IPS-18c (cell line): ENCODE data around the gene TMEM132D.

Experiments used
- H3K4me3 ChIP-seq: 2 replicates; pipeline ENCODE4 v1.7.0; 2013; ENCODE audit warnings: low read depth, mild to moderate bottlenecking, low read length, moderate library complexity; ENCODE audit not compliant: insufficient read depth
- H3K9me3 ChIP-seq: one replicate; pipeline ENCODE4 v1.6.1; 2013; ENCODE audit warnings: mild to moderate bottlenecking, low read length, moderate library complexity; ENCODE audit not compliant: control insufficient read depth, insufficient read depth

The TMEM132D gene

DNA sequence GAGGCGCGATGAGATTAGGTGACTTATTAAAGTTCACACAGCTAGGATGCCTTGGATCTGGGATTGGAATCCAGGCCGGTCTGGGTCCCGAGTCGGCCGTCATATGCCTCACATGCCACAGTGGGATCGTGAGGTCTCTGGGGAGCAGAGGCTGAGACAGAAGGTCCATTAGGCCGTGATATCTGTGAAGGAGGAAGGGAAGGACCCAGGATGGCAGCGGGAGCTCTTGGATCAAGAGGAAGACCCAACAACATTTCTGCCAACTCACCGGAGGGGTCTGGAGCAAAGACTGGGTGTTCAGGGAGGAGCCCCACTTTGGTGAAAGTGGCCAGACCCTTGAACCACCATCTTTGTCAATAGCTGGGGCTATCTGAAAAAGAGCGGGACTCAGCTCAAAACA is 807.6 kb downstream of the TMEM132D start:
- H3K4me3 ChIP-seq: no peak overlapping the region
- H3K9me3 ChIP-seq: no peaks in the 10 kb centered on the region

DNA sequence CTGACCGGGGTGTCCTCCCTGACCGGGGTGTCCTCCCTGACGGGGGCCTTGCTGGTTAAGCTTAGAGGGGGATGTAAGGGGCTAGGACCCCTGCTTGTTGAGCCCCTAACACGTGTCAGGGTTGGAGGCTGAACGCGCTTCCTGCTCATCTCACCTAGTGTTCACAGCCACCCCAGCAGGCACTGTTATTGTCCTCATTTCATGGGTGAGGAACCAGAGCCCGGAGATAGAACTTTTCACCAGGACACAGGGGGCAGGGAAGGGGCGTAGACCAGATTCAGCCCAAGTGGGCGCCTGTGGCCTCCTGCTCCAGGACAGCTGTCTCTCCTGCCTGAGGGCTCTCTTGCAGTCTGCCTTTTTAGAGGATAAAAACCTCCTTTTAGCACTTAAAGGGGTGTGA is 814.2 kb downstream of the TMEM132D start:
- Histone ChIP-seq H3K9me3 (no peaks in the 10 kb centered on the region), H3K4me3 (no peak overlapping the region)

DNA sequence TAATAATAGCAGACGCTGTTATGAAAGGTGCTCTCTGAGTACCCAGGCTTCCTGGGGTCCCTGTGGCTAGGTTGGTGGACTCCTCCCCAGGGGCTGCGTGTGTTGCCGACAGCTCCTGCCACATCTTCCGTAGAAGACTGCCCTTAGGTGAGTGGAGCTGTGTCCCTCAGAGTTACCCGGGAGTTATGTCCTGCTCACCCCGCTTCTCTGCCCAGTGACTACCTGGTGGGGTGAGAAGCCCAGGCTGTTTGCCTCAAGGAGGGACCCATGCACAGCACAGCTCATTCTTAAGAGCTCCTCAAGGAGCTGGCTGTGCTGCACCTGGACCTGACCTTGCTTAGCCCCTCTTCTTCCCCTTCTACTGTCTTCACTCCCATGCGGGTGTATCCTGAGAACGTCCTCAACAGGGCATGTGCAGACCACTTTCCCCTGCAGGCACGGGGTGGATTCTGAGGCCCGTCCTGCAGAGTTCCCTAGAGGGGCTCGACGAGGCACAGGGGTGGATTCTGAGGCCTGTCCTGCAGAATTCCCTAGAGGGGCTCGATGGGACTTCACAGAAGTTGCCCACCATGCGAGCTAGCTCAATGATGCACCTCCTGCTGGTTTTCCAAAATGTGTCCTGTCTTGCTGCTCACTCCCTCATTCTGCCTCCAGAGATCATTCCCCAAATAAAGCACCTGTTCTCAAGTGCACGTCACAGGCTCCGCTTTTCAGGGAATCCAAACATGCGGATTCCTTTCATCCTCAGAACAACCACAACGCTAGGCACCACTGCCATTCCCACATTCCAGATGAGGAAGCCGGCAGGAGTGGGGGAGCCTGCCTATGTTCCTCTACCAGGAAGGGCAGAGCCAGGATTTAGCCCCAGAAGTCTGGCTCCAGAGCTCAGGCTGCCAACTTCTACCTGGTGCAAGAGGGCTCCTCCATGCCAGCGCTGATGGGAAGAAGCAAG is 818.7 kb downstream of the TMEM132D start:
- no peaks in the 10 kb centered on the region for H3K9me3 ChIP-seq
- H3K4me3 ChIP-seq: no peak overlapping the region

DNA sequence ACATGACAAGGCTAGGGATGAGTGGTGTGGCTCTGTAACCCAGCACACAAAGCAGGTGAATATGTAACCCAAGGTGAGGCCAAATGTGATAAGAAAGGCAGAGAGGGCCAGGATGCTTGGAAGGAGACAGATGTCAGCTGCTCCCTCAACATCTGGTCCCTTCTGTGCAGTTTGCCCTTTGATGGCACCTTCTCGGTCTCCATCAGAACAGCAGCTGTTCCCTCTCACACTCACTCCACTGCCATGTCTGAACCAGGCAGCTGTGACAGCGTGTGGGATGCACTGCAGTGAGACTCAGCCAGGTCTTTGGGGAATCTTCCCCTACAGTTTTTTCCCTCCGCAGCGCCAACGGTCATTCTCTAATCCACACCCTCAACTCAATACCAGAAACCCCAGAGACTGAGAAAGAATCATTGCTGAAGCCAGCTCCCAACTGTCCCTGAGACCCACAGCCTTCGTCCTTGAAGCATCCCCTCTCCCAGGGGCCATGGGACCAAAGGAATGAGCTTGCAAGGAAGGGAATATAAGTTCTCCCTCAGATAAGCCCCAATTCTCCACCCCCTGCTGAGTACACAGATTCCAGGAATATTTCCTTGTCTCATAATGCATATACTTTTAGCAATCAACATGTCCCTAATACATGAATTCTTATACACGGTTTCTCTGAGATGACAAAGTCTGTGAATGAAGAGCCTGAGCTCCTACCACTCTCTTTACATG is 820.5 kb downstream of the TMEM132D start:
- H3K9me3 ChIP-seq: no peaks in the 10 kb centered on the region
- no peak overlapping the region for H3K4me3 ChIP-seq

DNA sequence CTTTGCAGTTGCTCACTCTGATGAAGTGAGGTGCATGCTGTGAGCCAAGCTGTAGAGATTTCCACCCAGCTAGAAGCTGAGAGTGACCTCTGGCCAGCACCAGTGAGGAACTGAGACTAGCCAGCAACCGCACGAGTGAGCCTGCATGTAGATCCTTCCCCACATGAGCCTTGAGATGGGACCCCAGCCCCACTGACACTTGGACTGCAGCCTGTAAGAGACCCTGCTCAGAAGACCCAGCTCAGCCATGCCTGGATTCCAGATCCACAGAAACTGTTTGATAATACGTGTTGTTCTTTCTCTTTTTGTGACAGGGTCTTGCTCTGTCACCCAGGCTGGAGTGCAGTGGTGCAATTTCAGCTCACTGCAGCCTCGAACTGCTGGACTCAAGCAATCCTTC is 821.4 kb downstream of the TMEM132D start:
- Histone ChIP-seq H3K9me3 (no peaks in the 10 kb centered on the region), H3K4me3 (no peak overlapping the region)

DNA sequence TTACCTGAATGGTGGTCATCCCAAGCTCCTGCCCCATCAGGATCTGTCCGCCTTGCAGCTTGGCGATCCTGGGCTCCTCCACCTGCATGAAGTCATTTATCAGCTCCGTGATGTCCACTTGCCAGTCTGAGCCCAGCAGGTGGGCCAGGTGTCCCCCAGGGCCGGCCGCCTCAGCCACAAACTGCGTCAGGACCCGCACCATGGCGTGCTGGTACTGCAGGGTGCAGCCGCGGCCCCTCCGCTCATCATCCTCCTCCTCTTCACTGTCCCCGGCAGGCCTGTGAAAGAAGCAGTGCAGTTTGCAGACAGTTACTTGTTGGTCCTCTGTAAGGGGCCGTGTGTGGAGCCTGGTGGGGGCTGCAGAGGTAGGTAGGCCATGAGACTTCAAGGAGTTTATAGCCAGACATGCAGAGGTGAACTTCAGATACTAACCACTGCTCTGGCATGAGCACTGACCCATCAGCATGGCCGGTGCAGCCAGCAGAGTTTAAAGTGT is 822.0 kb downstream of the TMEM132D start:
- Histone ChIP-seq H3K9me3 (no peaks in the 10 kb centered on the region), H3K4me3 (no peak overlapping the region)

DNA sequence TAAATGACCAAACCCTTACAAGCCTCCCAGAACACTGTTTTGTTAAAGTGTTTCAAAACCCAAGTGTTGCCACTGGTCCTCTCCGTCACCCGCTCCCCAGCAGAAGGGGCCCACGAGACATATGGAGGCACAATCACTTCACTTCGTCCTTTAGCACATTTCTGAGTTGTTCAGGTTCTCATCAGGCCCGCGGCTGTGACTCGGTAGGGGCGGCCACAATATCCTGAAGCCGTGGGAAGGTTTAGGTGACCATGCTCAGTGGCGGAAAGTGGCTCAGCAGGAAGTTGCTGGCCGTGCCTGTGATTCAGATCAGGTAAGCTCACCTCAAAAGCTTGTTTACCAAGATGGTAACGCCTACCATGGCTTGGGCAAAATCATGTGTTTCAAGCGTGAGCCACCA is 823.0 kb downstream of the TMEM132D start:
- Histone ChIP-seq H3K9me3 (no peaks in the 10 kb centered on the region), H3K4me3 (no peak overlapping the region)

DNA sequence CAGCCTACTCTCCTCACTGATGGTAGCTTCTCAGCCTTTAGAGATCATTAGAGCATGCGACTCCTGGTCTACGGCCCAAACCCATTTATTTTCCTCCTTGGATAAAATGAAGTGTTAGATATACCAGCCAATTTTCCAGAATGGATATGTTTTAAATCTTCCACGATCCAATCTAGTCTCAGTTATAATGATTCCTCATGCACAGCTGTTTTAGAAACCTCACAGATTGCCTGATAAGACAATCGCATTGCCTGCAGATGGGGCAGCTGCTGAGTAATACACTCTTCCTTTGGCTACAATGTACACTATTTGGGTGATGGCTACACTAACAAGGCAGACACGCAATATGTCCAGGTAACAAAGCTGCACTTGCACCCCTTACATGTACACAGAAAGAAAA is 823.4 kb downstream of the TMEM132D start:
- no peak overlapping the region for H3K4me3 ChIP-seq
- no peaks in the 10 kb centered on the region for H3K9me3 ChIP-seq

DNA sequence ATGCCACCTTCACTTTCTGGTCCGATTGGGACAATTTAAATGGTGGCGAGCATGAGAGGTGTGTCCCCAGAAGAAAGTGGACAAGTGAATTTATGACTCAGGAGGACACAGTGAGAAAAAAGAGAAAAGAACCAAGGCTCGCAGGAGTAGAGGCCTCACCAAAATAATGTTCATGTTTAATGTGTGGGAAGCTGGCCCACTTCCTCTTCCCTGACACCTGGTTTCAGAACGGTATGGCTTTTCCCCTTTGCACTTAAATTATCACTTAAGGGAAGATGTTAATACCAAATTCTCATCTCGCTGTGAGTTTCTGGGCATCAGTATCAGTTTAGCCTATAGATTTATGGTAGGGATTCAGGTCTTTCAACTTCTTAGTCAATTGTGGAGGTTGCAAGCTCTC is 824.1 kb downstream of the TMEM132D start:
- no peaks in the 10 kb centered on the region for H3K9me3 ChIP-seq
- H3K4me3 ChIP-seq: no peak overlapping the region

DNA sequence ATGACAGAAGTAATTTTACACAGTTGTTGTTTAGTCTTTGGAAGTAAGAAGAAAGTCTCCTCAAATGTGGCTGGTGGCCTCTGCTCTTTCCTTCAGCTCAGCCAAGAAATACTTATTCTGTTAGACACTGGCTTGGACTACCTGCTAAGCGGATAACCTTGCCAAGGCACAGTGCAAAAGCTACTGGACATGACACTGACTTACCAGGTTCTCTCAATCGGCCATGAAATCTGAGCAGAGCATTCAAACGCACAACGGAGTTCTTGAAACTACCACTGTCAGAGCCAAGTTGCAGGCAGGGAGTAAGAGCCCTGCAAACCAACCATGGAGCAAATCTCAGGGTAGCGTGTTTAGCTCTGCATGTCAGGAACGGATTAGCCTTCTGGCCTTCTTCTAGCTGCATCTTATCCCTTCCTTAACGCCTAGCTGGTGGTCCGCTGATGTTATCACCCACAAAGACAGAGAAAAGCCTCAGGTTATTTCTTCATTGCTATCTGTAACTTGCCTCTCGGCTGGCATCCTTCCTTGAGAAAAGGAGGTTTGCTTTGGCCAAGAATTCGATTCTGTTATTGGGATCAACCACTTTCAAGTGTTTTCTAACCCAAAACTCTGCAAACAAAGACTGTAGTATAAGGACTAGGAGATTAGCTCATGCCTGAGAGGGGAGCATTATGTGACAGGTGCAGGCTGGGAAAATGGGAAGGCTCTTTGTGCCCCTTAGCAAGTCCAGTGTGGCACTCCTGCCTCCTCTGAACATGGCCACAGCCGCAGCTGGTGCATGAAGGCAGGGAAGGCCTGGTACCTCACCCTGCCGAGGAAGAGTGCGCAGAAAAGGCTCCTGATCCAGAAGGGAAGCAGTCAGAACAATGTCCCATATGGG is 827.1 kb downstream of the TMEM132D start:
- Histone ChIP-seq H3K9me3 (no peaks in the 10 kb centered on the region), H3K4me3 (no peak overlapping the region)

DNA sequence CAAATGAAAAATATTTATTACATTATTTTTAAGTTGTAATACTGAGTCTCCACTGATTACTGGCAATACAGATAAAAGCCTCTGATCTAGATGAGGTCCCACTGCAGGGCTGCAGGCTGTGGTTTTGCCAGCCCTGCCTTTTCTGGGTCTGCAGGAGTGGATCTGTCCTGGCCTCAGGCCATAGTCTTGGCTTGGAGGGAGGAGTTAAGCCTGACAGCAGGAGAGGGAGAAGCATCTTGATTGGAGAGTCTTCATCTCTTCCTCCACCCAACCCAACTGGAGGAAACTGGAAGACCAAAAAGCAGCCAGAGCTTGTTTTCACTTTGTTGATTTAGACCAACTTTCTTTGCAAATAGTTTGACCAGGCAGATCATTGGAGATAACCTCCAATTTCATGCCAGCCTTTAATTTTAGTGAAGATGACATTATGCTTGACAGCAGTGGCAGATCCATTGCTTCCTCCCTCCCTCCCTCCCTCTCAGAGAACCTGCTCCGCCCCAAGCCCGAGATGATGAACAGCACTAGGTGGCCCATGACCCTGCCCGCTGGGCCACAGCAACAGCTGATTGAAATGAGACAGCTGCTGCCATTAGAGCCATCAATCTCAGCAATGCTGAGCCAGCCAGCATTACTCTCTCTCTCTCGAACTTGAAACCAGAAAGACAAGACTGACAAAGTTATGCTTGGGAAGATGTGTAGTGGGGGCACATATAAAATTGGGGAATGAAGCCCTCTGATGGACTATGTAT is 828.2 kb downstream of the TMEM132D start:
- no peaks in the 10 kb centered on the region for H3K9me3 ChIP-seq

DNA sequence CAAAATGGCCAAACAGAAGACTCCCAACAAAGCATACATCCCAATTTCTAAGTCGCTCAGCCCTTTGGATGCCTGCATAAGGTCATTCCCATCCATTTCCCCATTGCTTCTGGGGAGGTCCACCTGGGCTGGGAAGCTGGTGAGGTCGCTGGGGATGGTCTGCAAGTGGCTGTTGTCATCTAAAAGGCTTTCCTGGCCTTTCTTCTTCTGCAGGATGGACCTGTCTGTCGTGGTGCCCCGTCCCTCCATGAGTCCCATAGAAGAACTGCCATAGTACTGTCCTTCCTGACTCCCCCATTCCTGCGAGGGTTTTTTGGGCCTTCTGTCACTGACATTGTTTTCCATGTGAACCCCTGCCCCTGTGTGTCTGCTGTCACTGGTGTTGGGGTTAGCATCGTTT is 829.4 kb downstream of the TMEM132D start:
- H3K9me3 ChIP-seq: no peaks in the 10 kb centered on the region
- H3K4me3 ChIP-seq: no peak overlapping the region

More for the DNA sequence above, 828.2 kb downstream of the TMEM132D start:
- no peak overlapping the region for H3K4me3 ChIP-seq

DNA sequence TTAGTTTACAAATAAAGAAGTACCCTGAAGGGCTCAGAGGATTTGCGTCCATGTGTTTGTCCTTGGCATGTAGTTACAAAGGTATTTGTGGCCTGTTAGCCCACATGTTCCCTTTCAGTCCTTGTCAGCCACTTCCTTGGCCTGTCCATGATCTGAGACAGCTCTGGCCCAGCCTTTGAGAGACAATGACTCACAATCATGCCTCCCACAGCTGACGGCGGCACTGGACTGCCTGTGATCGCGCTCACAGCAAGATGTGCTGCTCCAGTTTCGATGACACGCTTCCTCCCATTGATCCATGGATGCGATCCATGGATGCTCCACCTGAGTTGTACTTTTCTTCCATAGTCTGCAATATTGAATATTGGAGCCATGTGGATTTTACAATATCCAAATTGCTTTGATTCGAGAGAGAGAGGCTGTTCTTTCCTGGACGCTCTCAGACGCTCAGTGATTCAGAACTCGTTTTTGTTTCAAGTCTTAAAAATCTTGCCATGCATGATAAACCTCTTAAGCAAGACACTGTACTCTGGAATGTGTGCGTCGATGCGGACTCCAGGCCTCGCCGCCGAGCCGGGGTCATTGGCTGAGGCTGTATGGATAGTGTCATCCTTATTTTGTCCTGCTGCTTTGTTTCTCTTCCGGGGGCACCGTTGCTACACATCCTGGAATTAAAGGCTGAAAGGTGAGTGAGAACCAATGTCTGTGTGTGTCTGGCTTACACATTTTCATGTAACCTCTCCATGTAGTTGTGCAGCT is 830.5 kb downstream of the TMEM132D start:
- Histone ChIP-seq H3K4me3 (no peak overlapping the region), H3K9me3 (no peaks in the 10 kb centered on the region)

DNA sequence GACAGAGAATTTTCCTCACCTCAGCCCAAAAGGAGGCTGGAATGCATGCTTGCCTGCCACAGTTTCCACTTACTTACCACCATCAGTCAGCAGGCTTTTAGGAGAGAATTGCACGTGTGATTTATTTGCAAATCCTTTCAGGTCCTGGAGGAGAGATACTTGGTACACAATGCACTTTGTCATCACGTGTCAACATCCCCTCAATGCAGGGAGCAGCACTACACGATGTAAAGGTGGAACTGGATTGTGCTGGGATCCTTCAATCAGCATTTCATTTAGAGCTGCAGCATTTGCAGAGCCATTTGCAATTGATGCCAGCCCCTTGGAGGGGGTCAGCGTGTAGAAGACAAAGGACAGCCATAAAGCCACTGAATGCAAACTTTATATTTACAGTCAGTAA is 832.5 kb downstream of the TMEM132D start:
- H3K4me3 ChIP-seq: no peak overlapping the region
- H3K9me3 ChIP-seq: no peaks in the 10 kb centered on the region

DNA sequence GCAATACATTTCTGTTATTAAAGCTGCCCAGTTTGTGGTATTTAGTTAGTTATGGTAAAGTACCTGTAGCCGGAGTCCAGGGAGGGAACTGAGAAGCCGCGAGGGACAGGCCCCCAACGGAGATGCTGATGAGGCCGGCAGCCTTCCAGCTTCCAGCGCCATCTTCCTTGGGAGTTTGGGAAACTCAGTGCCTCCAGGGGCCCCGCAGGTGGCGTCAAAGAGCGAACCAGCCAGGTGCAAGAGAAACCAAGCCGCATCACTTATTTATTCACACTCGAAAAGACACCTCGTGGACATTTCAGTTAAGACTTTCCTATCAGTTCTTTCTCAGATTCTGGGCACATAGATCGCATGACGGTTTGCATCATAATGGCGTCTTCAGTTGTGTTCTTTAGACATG is 833.9 kb downstream of the TMEM132D start:
- Histone ChIP-seq H3K9me3 (no peaks in the 10 kb centered on the region), H3K4me3 (no peak overlapping the region)

DNA sequence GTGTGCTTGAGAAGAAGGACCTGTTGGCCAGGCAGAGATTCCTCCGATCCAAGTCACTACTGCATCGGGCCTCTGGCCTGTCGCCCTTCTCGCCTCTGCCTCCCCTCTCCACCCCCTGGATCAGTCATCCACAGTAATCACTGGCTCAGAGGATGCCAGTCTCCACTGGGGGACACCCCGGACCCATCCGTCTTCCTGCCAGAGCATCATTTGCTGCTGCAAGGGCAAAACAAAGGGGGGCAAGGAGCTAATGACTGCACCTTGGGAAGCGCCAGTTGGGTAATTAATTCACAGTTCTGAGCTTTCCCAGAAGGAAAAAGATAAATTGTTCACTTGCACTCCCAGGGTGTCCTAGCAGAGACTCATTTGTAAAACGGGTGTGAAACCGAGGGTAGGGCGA is 835.1 kb downstream of the TMEM132D start:
- Histone ChIP-seq H3K4me3 (no peak overlapping the region), H3K9me3 (no peaks in the 10 kb centered on the region)
